Fibroblast of villous mesenchyme (primary cell): ENCODE results near the gene XYLT1. TPM values are rescaled to one million over a fixed set of nuclear protein-coding genes. Genes with fewer than 3 reads are reported as not detected.

ENCODE experiments used
- DNase-seq: peaks from one replicate; pipeline ENCODE4 v3.0.0-alpha.2; 2010; ENCODE audit warnings: low read depth
- H3K4me3 ChIP-seq: 2 replicates; pipeline ENCODE4 v1.5.1; 2011; ENCODE audit warnings: low read depth, mild to moderate bottlenecking, low read length
- CTCF ChIP-seq: IDR thresholded peaks from 2 replicates; pipeline ENCODE4 v1.5.1; 2012; ENCODE audit warnings: low read depth, mild to moderate bottlenecking, low read length; ENCODE audit not compliant: insufficient read depth
- total RNA-seq: library from RNA; depleted of rRNA; stranded (reverse); fragments of >200 nt; gene quantifications from 2 replicates; pipeline ENCODE4 v1.2.3, GENCODE V29; 2012

XYLT1 gene
- total RNA-seq, 1 donor, result 2.6 TPM

- no peak overlapping the region for H3K4me3 ChIP-seq
- DNase-seq, result no peak
- no peak for TF ChIP-seq CTCF
Measured at GRCh38 chr16:17098685-17099084, 372.1 kb downstream of the XYLT1 start.

- no peak overlapping the region for H3K4me3 ChIP-seq
- no peak for TF ChIP-seq CTCF
- no peak for DNase-seq
Measured at GRCh38 chr16:17084130-17084529, 386.6 kb downstream of the XYLT1 start.

GRCh38 chr16:17083628-17084027, 387.1 kb downstream of the XYLT1 start:
- no peak for TF ChIP-seq CTCF
- DNase-seq, result no peak
- H3K4me3 ChIP-seq, result no peak overlapping the region

GRCh38 chr16:17082095-17082882, 388.5 kb downstream of the XYLT1 start:
- H3K4me3 ChIP-seq, result no peak overlapping the region
- no peak for TF ChIP-seq CTCF
- no peak for DNase-seq

- TF ChIP-seq CTCF, result no peak
- no peak overlapping the region for H3K4me3 ChIP-seq
- DNase-seq, result no peak
Measured at GRCh38 chr16:17080105-17080504, 390.7 kb downstream of the XYLT1 start.

GRCh38 chr16:17078931-17079631, 391.7 kb downstream of the XYLT1 start:
- H3K4me3 ChIP-seq, result no peak overlapping the region
- TF ChIP-seq CTCF, result no peak
- no peak for DNase-seq
